ENCODE data around the gene RAG1.

GRCh38 chr11:36620246-36620645 is 52.4 kb downstream of the RAG1 start:
- TF ChIP-seq CTCF (IDR thresholded peaks at IDR 0.05; ENCODE audit: low read depth, low read length) (no peak), EZH2phosphoT487 (IDR thresholded peaks at IDR 0.05; ENCODE audit: low read depth) (no peak)

All from OCI-LY3 (cell line).